Dermis microvascular lymphatic vessel endothelial cell (primary cell): ENCODE data around the gene KRT39. TPM values are rescaled to one million over a fixed set of nuclear protein-coding genes. Genes with fewer than 3 reads are reported as not detected.
"Not testable (repeated sequence)": the region's sequence is repeated elsewhere in the genome, so short reads cannot be mapped to it uniquely, and the experiment has no call there.

Experiments
- DNase-seq, 2 donors: peaks; one replicate each; pipeline versions ENCODE4 v3.0.0 to v3.0.0-alpha.2; 2010; ENCODE audit warnings: low read depth in 2 of 2
- total RNA-seq: library from RNA; depleted of rRNA; stranded (reverse); fragments of >200 nt; gene quantifications from 2 replicates; pipeline ENCODE4 v1.2.1, GENCODE V29; 2014

KRT39 gene
- not detected in 2 replicates for total RNA-seq

DNA sequence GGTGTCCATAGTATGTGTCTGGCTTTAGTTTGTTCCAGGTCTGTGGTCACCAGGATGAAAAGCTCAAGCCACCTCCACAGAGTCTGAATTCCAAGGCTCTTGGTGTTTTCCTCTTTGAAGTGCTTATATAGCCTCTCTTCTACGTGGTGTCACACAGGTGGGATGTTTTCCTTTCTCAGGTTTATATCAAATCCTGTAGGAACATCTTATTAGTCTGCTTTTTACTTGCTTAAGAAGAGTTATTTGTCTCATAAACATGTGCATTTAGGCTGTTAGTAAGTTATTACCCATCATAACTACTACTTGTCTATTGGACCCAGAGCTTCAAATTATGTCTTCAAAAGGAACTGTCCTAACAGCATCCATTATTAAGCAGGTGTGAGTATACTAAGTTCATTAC lies at the start of gene KRT39:
KRT39 (minus strand) TSS at position 101 of the 400 bp plus-strand sequence; CDS start at position 9, 92 bp downstream.
- no peak for DNase-seq

DNA sequence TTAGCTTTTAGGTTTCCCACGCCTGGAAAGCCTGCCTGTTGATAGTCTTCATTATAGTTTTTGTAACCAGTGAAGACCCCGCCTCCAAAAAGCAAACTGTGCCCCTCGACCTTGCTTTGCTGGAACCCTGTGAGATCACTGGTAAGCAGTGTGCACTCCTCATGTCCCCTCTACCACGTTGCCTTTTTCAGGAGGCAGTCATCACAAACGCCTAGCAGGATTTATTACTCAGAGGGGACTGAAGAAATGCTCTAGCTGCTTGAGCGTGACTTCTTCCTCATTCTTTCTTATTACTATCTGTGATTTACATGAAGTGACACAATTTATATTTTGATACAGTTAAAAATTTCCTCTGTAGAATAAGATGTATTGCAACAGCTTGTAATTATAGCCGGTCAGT lies 48.7 kb upstream of the KRT39 start:
- DNase-seq, result no peak

DNA sequence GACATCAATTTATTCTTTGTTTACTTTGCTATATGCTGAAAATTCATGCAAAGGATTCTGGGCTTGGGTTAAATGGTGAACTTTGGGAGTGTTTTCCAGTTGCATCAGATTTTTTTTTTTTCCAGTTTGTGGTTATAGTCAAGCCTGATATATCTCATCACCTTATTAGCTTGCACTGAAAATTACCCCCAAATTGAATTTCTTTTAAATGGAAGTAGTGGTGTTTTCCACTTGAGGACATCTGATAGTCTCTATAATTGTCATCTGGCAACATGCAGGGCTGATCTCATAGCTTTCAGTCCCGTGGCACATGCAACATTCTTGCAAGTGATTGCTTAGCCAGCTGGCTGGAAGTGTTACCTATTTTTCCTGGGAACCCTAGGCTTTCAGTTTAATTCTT lies 46.9 kb upstream of the KRT39 start:
- DNase-seq, result no peak

DNA sequence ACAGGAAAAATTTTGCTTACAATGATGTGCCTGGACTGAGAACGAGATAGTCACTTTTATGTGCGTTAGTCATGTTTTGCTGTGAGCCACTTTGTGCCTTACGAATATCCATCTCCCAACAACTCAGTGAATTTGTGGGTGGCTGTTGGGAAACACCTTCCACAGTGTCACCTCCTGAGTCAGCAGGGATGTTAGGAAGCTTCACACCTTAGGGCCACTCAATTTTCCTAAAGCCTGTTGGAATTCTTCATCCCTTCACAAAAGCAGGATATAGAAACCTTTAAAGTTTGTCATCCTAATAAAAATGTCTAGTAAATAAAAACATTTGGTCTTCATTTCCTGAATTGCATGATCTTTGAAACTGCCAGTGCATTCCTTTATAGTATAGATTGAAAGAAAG lies 46.4 kb upstream of the KRT39 start:
- no peak for DNase-seq

DNA sequence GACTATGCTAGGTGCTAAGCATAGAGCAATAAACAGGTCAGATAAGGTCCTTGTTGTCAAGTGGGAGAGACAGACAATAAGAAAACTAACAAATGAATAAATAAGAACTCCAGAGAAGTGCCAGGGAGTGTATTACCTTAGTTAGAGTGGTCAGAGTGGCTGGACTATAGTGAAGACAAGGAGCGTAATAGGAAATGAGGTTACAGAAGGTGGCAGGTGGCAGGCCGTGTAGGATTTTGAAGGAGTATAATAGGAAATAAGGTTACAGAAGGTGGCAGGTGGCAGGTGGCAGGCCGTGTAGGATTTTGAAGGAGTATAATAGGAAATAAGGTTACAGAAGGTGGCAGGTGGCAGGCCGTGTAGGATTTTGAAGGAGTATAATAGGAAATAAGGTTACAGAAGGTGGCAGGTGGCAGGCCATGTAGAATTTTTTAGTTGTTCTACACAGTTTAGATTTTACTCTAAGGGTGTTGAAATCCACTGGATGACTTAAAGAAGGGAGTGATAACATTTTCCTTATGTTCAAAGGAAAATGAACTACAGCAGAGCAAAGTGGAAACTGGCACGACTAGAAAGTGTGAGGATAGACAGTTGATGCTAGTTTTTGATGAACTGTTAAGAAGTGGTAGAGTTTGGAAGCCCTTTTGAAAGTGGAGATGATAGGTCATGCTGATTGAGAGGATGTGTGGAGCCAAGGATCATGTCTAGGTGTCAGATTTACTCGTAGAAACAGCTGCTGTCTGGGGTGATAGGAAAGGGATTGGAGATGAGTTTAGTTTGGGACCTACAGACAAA lies 45.8 kb upstream of the KRT39 start:
- DNase-seq, result no peak

DNA sequence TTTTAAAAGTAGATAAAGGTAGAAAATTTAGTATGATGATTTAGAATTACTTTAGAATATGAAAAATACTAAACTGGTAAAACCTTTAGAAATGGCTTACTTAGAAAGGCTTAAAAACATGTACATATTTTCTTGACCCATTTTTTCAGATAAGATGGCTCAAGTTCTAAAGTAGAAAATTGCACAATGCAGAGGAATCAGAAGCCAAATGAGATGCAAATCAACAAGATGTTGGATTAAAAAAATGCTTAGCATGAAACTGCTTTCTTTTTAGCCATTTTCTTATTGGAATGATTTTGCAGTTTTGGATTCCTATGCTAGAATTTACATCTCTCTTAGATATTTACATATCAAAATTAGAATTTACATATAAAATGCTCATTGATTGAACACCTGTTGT lies 43.7 kb upstream of the KRT39 start:
- DNase-seq, result no peak

DNA sequence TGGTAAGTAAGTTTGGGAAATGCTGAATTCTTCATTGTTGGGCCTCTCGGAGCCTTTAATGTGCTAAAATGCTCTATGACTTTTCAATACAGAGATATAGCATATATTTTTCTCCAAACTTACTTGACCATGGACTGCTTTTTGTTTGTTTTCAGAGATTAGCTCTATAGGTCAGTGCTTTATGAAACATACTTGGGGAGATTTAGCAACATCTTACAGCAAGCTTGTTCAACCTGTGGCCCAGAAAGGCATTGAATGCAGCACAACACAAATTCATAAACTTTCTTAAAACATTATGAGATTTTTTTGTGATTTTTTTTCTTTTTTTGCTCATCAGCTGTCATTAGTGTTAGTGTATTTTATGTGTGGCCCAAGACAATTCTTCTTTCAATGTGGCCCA lies 43.2 kb upstream of the KRT39 start:
- DNase-seq, result no peak

DNA sequence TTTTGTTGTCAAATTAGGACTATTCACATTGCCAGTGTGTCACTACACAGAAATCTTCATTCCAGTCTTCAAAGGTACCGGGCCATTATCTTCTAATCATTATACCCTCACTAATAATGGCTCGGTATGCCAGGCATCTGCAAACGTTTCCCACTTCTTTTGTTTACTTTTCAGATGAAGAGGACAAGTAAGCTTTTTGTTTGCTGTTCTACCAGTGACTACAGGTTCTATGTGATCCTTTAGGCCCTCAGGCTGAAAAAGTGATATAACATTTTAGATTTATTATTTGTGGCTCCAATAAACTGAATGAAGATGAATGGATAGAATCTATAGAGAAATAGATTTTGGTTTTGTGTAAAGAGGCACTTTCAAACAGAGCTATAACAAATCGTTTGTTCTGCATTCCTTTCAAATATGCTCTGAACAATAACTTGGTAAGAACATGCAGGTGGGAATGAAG lies 42.6 kb upstream of the KRT39 start:
- DNase-seq, result no peak

DNA sequence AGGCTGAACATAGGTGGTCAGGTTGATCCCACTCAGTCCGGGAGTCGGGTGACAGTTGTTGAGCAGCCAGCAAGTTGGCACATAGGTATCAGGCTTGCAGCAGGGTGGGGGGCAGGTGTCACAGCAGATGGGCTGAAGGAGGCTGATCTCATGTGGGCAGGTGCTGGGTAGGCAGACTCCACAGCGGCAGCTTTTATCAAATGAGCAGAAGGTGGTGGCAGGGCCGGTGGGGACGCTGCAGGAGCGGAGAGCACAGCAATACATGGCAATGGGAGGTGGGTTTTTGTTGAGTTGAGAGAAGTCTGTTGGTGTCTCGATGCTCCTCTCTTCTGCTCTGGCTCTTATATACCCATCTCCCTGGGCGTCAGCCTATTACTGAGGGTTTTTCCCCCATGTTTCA lies 42.1 kb upstream of the KRT39 start, which contains the start of gene KRTAP3-1:
KRTAP3-1 (minus strand) TSS at position 318 of the 400 bp plus-strand sequence; CDS start at position 264, 54 bp downstream.
- no peak for DNase-seq

DNA sequence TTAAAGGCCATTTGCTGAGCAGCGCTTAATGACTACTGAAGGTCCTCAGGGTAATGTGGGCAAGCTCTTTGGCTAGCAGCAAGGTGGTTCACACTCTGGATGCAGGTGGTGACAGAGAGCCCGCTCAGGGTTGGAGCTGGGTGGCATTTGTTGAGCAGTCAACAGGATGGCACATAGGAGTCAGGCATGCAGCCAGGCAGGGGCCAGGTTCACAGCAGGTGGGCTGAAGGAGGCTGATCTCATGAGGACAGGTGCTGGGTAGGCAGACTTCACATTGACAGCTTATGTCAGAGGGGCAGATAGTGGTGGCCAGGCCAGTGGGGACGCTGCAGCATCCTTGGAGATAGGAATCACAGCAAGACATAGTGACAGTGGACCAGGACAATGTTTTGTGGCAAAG lies 37.6 kb upstream of the KRT39 start:
- DNase-seq, result no peak

DNA sequence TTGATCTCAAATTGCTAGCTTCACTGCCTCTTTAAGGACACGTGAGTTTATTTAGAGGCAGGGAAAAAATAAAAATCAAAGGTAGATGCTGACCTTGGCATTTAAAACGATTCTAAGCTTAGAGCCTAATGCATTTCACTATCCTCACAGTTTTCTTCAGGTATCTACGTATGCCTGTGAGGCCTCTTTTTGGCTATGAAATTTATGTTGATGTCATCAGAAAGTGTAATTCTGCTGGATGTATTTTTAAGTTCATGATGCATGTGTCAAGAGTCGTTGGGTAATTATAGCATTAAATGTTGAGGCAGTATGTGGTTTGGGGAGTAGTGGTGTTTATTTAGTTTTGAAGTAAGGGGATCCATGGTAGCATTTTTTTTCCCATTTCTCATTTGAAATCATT lies 37.2 kb upstream of the KRT39 start:
- DNase-seq, result no peak

DNA sequence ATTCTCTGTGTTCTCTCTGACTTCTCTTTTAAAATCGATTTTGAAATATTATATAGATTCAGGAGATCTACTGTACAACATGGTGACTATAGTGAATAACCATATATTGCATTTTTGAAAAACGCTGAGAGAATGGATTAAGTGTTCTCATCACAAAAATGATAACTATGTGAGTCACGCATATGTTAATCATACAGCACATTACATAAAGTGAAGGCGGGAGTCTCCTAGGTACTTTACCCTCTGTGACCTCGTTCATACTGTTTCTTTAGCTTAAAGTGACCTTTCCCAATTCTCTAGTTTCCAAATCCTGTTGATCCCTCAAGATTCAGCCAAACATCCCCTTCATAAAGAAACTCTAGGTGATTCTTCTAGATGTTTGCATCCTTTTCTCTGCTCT lies 36.1 kb upstream of the KRT39 start:
- DNase-seq, result no peak

DNA sequence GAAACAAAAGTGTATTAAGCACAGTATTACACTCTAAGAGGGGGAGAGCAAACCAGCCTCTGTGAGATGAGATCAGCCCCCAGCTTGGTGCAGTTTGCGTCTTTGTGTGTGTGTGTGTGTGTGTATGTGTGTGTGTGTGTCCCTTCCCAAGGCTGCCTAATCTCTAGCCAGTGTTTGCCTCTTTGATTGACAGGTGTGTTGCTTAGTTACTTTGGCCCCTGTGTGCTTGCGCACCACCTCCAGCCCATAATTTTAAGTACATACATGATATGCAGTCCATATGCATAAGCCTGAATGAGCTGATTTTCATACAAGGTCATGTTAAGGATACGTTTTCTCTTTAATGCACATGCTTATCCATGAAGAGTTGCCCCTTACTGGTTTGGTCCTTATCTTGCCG lies 35.0 kb upstream of the KRT39 start:
- DNase-seq, result no peak

DNA sequence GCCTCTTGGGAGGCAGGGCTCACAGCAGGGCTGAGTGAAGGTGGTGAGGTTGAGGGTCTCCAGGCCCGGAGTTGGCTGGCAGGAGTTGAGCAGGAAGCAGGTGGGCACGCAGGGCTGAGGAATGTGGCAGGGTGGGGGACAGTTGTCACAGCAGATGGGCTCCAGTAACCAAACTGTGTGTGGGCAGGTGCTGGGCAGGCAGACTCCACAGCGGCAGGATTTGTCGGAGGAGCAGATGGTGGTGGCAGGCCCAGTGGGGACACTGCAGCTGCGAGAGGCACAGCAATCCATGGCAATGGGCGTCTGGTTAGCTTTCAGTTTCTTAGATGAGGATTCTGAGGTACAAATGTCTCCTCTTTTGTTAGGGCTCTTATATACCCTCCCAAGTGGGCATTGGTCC lies 32.8 kb upstream of the KRT39 start, which contains the start of gene KRTAP3-2:
KRTAP3-2 (minus strand) TSS at position 344 of the 400 bp plus-strand sequence; CDS start at position 291, 53 bp downstream.
- DNase-seq, result not testable (repeated sequence)

DNA sequence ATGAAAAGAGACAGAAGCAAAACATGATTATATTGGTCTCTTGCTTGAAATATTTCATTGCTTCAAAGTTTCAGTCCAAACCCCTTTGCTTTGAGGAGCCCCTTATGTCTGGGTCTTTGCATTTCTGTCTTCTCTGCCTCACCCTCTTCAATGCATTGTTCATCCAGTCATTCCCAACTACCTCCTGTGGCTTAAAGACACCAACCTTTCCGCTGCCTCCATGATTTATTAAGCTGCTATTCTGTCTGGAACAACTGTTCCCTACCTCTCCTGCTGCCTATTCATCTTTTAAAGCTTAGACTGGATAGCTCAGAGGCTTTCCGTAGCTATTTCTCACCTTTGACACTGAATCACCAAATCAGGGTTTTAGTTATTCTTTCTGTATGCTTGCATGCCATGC lies 30.6 kb upstream of the KRT39 start:
- DNase-seq, result no peak

DNA sequence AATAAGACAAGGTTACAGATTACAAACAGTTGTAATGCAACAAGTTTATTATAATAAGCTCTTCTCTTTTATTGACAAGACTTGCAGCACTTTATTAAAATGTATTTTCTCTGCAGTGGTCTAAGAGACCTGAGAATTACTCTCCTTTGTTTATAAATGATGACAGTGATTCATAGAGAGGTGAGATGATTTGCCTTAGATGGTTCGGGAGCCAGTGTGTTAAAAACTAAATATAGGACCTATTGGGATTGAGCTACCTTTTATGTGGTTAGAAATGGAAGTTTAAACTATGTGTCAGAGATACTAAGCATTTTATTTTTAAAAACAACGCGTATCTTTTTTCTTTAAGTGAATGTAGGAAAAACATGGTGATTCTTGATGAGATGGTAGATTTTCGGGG lies 30.1 kb upstream of the KRT39 start:
- DNase-seq, result no peak

DNA sequence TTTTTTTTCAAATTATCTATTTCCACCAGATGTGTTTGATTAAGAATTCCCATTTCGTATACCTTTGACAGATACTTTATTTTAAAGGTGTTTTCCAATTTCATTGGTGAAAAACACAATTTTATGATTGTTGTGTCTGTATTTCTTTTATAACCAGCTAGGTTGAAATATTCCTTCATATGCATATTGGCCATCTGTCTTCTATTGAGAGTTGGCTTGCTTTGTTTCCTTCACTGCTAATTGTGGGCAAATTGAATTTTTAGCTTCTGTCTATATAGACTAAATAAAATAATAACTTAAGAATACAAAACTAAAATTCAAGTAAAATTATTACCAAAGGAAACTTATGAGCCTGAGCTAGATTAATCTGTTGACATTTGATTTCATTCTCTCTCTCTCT lies 28.4 kb upstream of the KRT39 start:
- no peak for DNase-seq

DNA sequence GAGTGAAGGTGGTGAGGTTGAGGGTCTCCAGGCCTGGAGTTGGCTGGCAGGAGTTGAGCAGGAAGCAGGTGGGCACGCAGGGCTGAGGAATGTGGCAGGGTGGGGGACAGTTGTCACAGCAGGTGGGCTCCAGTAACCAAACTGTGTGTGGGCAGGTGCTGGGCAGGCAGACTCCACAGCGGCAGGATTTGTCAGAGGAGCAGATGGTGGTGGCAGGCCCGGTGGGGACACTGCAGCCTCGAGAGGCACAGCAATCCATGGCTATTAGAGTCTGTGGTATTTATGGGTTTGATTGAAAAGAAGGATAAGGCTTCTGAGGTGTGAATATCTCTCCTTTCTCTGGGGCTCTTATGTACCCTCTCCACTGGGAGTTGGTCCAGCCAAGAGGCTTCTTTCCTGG lies 27.1 kb upstream of the KRT39 start, which contains the start of gene KRTAP3-3:
KRTAP3-3 (minus strand) TSS at position 326 of the 400 bp plus-strand sequence; CDS start at position 259, 67 bp downstream.
- no peak for DNase-seq

DNA sequence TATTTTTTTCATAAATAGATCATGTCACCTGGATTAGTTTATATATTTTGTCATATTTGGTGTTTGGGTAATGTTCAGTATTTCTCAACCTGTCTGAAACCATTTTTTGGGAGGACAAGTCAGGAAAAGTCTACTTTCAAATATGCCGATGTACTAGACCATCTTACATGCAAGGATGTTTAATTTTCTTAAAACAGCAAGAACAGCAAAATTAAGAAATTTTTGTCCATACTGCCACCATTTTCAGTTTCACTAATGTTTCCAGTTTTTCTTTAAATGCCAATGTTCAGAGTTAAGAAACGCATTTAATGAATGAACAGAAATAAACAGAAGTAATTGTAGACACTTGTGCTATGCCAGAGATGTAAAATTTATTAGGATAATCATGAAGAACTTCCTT lies 26.3 kb upstream of the KRT39 start:
- DNase-seq, result no peak

DNA sequence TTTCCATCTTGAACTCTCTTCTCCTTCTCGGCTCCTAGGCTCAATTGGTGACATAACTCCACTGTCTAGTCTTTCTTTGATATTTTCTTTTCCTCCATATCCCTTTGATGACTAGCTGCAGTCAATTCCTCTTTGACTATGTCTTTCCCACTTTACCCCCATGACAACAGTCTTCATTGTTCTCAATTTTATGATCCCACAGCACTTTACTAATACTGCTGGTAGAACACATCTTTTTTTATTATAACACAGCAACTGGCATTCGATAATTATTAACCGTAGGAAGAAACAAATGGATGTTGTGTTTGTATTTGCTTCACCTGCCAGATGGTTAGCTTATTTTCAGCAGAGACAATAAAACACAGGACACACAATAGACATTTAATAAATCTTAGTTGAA lies 25.9 kb upstream of the KRT39 start:
- DNase-seq, result no peak

DNA sequence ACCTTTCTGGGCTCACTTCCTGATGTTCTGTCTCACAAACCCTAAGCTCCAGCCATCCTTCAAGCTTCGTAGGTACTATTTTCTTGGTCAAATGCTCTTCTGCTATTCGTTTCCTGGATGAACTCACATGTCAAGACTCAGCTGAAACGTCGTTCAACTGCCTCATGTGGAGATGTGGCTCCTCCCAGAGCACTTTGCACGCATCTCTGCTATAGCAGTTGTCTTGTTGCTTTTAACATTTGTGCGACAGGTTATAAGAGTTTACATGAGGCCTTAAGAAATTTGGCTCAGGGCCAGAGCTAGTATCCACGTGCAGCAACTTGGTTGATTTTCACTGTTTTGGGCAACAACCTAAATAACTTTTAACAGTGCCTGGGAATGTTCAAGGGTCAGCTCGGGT lies 20.2 kb upstream of the KRT39 start:
- DNase-seq, result no peak

DNA sequence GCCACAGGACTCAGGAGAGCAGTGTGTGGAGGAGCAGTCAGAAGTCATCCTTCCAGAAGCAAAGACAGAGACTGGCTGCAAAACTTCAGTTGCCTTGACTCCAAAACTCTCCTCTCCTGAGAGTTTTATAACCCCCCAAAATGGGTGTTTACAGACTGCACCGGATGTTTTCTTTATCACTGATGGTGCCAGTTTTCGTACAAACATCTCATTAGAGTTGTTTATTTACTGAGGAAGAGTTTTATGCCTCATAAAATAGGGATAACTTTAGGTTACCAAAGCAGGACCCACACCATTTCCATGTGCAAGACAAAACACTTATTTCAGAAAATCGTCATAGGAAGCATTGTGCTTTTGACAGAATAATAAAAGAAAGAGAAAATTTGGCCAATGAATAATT lies 17.5 kb upstream of the KRT39 start, which contains the start of gene KRT40:
KRT40 (minus strand) TSS at position 101 of the 400 bp plus-strand sequence; CDS start at position 48, 53 bp downstream.
- no peak for DNase-seq

DNA sequence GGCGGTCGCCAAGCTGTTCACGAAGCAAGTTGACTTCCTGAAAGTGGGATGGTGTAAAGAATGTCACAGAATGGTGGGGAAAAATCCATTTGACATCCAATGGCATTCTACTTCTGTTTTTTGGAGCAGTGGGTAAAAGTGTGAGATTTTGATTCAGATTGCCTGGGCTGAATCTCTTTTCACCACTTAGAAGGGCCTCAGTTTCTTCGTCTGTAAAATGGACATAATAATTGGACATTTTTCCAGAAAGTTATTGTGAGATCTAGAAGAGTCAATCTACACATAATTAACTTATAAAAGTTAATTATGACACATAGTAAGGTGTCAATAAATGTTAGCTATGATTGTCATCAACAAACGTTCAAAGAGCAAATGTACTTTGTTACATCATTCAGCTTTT lies 14.4 kb upstream of the KRT39 start:
- no peak for DNase-seq
